HL-60 (cell line): Measurements from ENCODE around the gene GSTM3.
A peak's percentile ranks its signal among the peaks of the same experiment; 100 is the strongest.
"Not testable (repeated sequence)": the region's sequence is repeated elsewhere in the genome, so short reads cannot be mapped to it uniquely, and the experiment has no call there.

Experiments used
- GABPA ChIP-seq: IDR thresholded peaks from 2 replicates; pipeline ENCODE4 v1.6.1; 2012; ENCODE audit warnings: low read depth
- POLR2AphosphoS5 ChIP-seq: IDR thresholded peaks from 2 replicates; pipeline ENCODE4 v1.6.1; 2012; ENCODE audit warnings: low read depth
- SPI1 ChIP-seq: IDR thresholded peaks from 2 replicates; pipeline ENCODE4 v1.6.1; 2012; ENCODE audit warnings: low read depth, mild to moderate bottlenecking, borderline replicate concordance
- TF ChIP-seq, protein P1 (sequence below): IDR thresholded peaks from one replicate; pipeline ENCODE4 v1.5.1; 2011; ENCODE audit warnings: low read length, control low read depth, inconsistent platforms; ENCODE audit not compliant: insufficient read depth
- TF ChIP-seq, protein P2 (sequence below): IDR thresholded peaks from 2 replicates; pipeline ENCODE4 v1.6.1; 2012; ENCODE audit warnings: low read depth; ENCODE audit not compliant: insufficient replicate concordance

DNA sequence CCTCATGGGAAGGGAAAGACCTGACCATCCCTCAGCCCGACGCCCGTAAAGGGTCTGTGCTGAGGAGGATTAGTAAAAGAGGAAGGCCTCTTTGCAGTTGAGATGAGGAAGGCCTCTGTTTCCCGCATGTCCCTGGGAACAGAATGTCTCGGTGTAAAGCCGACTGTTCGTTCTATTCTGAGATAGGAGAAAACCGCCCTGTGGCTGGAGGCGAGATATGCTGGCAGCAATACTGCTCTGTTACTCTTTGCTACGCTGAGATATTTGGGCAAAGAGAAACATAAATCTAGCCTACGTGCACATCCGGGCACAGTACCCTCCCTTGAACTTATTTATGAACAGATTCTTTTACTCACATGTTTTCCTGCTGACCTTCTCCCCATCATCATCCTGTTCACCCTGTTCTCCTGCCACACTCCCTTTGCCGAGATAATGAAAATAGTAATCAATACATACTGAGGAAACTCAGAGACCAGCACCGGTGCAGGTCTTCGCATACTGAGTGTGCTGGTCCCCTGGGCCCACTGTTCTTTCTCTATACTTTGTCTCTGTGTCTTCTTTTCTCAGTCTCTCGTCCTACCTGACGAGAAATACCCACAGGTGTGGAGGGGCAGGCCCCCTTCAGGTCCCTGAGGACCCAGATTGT is 26.3 kb upstream of the GSTM3 start:
- TF ChIP-seq, protein P1, sequence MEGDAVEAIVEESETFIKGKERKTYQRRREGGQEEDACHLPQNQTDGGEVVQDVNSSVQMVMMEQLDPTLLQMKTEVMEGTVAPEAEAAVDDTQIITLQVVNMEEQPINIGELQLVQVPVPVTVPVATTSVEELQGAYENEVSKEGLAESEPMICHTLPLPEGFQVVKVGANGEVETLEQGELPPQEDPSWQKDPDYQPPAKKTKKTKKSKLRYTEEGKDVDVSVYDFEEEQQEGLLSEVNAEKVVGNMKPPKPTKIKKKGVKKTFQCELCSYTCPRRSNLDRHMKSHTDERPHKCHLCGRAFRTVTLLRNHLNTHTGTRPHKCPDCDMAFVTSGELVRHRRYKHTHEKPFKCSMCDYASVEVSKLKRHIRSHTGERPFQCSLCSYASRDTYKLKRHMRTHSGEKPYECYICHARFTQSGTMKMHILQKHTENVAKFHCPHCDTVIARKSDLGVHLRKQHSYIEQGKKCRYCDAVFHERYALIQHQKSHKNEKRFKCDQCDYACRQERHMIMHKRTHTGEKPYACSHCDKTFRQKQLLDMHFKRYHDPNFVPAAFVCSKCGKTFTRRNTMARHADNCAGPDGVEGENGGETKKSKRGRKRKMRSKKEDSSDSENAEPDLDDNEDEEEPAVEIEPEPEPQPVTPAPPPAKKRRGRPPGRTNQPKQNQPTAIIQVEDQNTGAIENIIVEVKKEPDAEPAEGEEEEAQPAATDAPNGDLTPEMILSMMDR = not testable (repeated sequence)
- TF ChIP-seq POLR2AphosphoS5, GABPA: not testable (repeated sequence)
- TF ChIP-seq, protein P2, sequence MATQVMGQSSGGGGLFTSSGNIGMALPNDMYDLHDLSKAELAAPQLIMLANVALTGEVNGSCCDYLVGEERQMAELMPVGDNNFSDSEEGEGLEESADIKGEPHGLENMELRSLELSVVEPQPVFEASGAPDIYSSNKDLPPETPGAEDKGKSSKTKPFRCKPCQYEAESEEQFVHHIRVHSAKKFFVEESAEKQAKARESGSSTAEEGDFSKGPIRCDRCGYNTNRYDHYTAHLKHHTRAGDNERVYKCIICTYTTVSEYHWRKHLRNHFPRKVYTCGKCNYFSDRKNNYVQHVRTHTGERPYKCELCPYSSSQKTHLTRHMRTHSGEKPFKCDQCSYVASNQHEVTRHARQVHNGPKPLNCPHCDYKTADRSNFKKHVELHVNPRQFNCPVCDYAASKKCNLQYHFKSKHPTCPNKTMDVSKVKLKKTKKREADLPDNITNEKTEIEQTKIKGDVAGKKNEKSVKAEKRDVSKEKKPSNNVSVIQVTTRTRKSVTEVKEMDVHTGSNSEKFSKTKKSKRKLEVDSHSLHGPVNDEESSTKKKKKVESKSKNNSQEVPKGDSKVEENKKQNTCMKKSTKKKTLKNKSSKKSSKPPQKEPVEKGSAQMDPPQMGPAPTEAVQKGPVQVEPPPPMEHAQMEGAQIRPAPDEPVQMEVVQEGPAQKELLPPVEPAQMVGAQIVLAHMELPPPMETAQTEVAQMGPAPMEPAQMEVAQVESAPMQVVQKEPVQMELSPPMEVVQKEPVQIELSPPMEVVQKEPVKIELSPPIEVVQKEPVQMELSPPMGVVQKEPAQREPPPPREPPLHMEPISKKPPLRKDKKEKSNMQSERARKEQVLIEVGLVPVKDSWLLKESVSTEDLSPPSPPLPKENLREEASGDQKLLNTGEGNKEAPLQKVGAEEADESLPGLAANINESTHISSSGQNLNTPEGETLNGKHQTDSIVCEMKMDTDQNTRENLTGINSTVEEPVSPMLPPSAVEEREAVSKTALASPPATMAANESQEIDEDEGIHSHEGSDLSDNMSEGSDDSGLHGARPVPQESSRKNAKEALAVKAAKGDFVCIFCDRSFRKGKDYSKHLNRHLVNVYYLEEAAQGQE = not testable (repeated sequence)
- TF ChIP-seq SPI1 = peak; percentile 66; the same call in 1 of the 2 replicates
